Esophagus squamous epithelium (tissue), 5 donors: ENCODE results near the gene MCC. TPM values are rescaled to one million over a fixed set of nuclear protein-coding genes. Genes with fewer than 3 reads are reported as not detected.

Experiments
- DNase-seq: peaks from one replicate; lab custom pipeline; 2025; lab: John Stamatoyannopoulos, UW
- H3K27ac ChIP-seq, 4 donors: fragments of 200-600 bp; sonication (generic); one replicate each; pipeline ENCODE4 v1.5.1; 2016 to 2019; ENCODE audit warnings: mild to moderate bottlenecking in 1 of 4
- H3K27me3 ChIP-seq, 4 donors: fragments of 200-600 bp; sonication (generic); 1 replicate in 3 of 4; 2 replicates in 1 of 4; pipeline versions ENCODE4 v1.5.1 to v1.6.0; 2017 to 2021; ENCODE audit warnings: antibody characterized with exemption in 1 of 4
- H3K36me3 ChIP-seq, 3 donors: fragments of 200-600 bp; sonication (generic); one replicate each; pipeline ENCODE4 v1.5.1; 2016 to 2019
- H3K4me1 ChIP-seq, 3 donors: fragments of 200-600 bp; sonication (generic); one replicate each; pipeline ENCODE4 v1.5.1; 2017 to 2019
- H3K4me3 ChIP-seq, 4 donors: fragments of 200-600 bp; sonication (generic); 1 replicate in 3 of 4; 2 replicates in 1 of 4; pipeline ENCODE4 v1.5.1; 2016 to 2019; ENCODE audit warnings: mild to moderate bottlenecking in 2 of 4, moderate library complexity in 1 of 4
- H3K9me3 ChIP-seq, 3 donors: fragments of 200-600 bp; sonication (generic); one replicate each; pipeline ENCODE4 v1.5.1; 2016 to 2019
- CTCF ChIP-seq, 6 experiments: fragments of 450-650 bp in 4 of 6; fragments of 200-600 bp in 2 of 6; sonication (generic) in 2 of 6; IDR thresholded peaks; one replicate each; pipeline ENCODE4 v1.5.1; 2016 to 2019; ENCODE audit warnings: antibody characterized with exemption in 6 of 6, mild to moderate bottlenecking in 4 of 6, moderate library complexity in 4 of 6
- POLR2A ChIP-seq, 4 donors: fragments of 450-650 bp; IDR thresholded peaks; one replicate each; pipeline ENCODE4 v1.6.1; 2017; ENCODE audit warnings: antibody characterized with exemption in 4 of 4, mild to moderate bottlenecking in 4 of 4, moderate library complexity in 3 of 4
- WGBS, 2 donors: methylation state at CpG; one replicate each; pipeline ENCODE4 v1.1.5; 2018; 5-methylcytosine and 5-hydroxymethylcytosine counted together
- intact Hi-C: fragments of 100-400 bp; cut with DNase I; formaldehyde crosslinking; loops from one replicate; pipeline ENCODE4 v1.15.0; 2022
- total RNA-seq, 4 donors: library from RNA; depleted of rRNA; stranded (reverse); fragments of >200 nt; gene quantifications; one replicate each; pipeline ENCODE4 v1.1.0, GENCODE V29; 2016
- donor health status: DM: yes; HTN: yes; CAD: no.

MCC gene
- total RNA-seq, 4 donors from 2014 or later, result 41.6 to 45.4 (median 43.4) TPM

GRCh38 chr5:113319256-113320053, 168.8 kb downstream of the MCC start:
- DNase-seq, result no peak
- no peaks in the 10 kb centered on the region for H3K36me3 ChIP-seq
- 80 to 86% methylated on average over 5 of the region's 5 CpGs for WGBS, 2 donors

GRCh38 chr5:113317636-113318035, 170.6 kb downstream of the MCC start:
- H3K27ac ChIP-seq, result no peak overlapping the region
- intact Hi-C loops, result loop anchor here (10.0 kb wide), 1 partner anchor 263 kb away; no protein-coding TSS in a partner anchor
- 86 to 91% methylated on average over 2 of the region's 2 CpGs for WGBS, 2 donors
- DNase-seq, result no peak
- peaks cover 0 to 17% (median 6%) of the 10 kb centered on the region in 3 donors for H3K4me1 ChIP-seq
- no peak overlapping the region for H3K4me3 ChIP-seq
- H3K36me3 ChIP-seq, result no peaks in the 10 kb centered on the region
- TF ChIP-seq CTCF (IDR thresholded peaks at IDR 0.05) (no peak), POLR2A (IDR thresholded peaks at IDR 0.05) (no peak)
- no peaks in the 10 kb centered on the region for H3K9me3 ChIP-seq
- no peaks in the 10 kb centered on the region for H3K27me3 ChIP-seq

More at GRCh38 chr5:113319256-113320053, 168.8 kb downstream of the MCC start:
- intact Hi-C loops, result loop anchor here (10.0 kb wide), 1 partner anchor 265 kb away; no protein-coding TSS in a partner anchor
- H3K4me3 ChIP-seq, result no peak overlapping the region
- TF ChIP-seq POLR2A (IDR thresholded peaks at IDR 0.05) (no peak), CTCF (IDR thresholded peaks at IDR 0.05) (no peak)
- no peaks in the 10 kb centered on the region for H3K27me3 ChIP-seq
- no peaks in the 10 kb centered on the region for H3K9me3 ChIP-seq
- no peak overlapping the region for H3K27ac ChIP-seq
- peaks cover 0 to 13% (median 6%) of the 10 kb centered on the region in 3 donors for H3K4me1 ChIP-seq

- 65 to 68% methylated on average over 5 of the region's 5 CpGs for WGBS, 2 donors
- Histone ChIP-seq H3K4me1 (peaks cover 0 to 4% (median 0%) of the 10 kb centered on the region in 3 donors), H3K9me3 (no peaks in the 10 kb centered on the region), H3K27ac (no peak overlapping the region), H3K4me3 (no peak overlapping the region), H3K36me3 (no peaks in the 10 kb centered on the region), H3K27me3 (no peaks in the 10 kb centered on the region)
- no peak for TF ChIP-seq CTCF (IDR thresholded peaks at IDR 0.05)
- no peak for TF ChIP-seq POLR2A (IDR thresholded peaks at IDR 0.05)
- intact Hi-C loops, result loop anchor here (10.0 kb wide), 1 partner anchor 256 kb away; no protein-coding TSS in a partner anchor
- DNase-seq, result no peak
These were observed 177.0 kb downstream of the MCC start for GRCh38 chr5:113311301-113311700.

GRCh38 chr5:113302120-113302519, 186.1 kb downstream of the MCC start:
- H3K36me3 ChIP-seq, result no peaks in the 10 kb centered on the region
- H3K9me3 ChIP-seq, result no peaks in the 10 kb centered on the region
- no peak overlapping the region for H3K4me3 ChIP-seq
- 75 to 81% methylated on average over 2 of the region's 2 CpGs for WGBS, 2 donors
- no peaks in the 10 kb centered on the region for H3K27me3 ChIP-seq
- no peaks in the 10 kb centered on the region for H3K4me1 ChIP-seq
- H3K27ac ChIP-seq, result no peak overlapping the region
- no peak for DNase-seq
- TF ChIP-seq POLR2A (IDR thresholded peaks at IDR 0.05) (no peak), CTCF (IDR thresholded peaks at IDR 0.05) (no peak)
- intact Hi-C loops, result no loop called here

- Histone ChIP-seq H3K27me3 (no peaks in the 10 kb centered on the region), H3K36me3 (no peaks in the 10 kb centered on the region), H3K4me3 (no peak overlapping the region), H3K4me1 (peaks cover 5 to 11% (median 5%) of the 10 kb centered on the region in 3 donors), H3K27ac (no peak overlapping the region), H3K9me3 (no peaks in the 10 kb centered on the region)
- intact Hi-C loops, result no loop called here
- WGBS, 2 donors, result 83 to 94% methylated on average over 1 of the region's 1 CpG
- no peak for DNase-seq
- TF ChIP-seq POLR2A (IDR thresholded peaks at IDR 0.05) (no peak), CTCF (IDR thresholded peaks at IDR 0.05) (no peak)
These were observed 188.7 kb downstream of the MCC start for GRCh38 chr5:113299591-113299990.
